K562 (cell line): ENCODE data around the gene C5orf24. TPM values are rescaled to one million over a fixed set of nuclear protein-coding genes. Genes with fewer than 3 reads are reported as not detected.
A peak's percentile ranks its signal among the peaks of the same experiment; 100 is the strongest.

ENCODE experiments used
- FOSL1 ChIP-seq: fragments of 200-800 bp; sonication (Bioruptor generic); conservative IDR thresholded peaks from 2 replicates; pipeline ENCODE4 v1.6.1; 2016; ENCODE audit warnings: missing genetic modification characterization, missing compliant biosample characterization
- GABPB1 ChIP-seq: sonication (generic); formaldehyde crosslinking; IDR thresholded peaks from 2 replicates; pipeline ENCODE4 v1.8.0; 2022; ENCODE audit warnings: mild to moderate bottlenecking, missing genetic modification reagents
- HMG20A ChIP-seq: fragments of 450-650 bp; formaldehyde crosslinking; conservative IDR thresholded peaks from 2 replicates; pipeline ENCODE4 v1.4.0; 2020; ENCODE audit warnings: mild to moderate bottlenecking, mixed read lengths
- JUNB ChIP-seq: fragments of 450-650 bp; formaldehyde crosslinking; conservative IDR thresholded peaks from 2 replicates; pipeline ENCODE4 v1.4.0; 2020; ENCODE audit warnings: mild to moderate bottlenecking
- L3MBTL2 ChIP-seq: fragments of 450-650 bp; IDR thresholded peaks from 2 replicates; pipeline ENCODE4 v1.6.1; 2016; ENCODE audit warnings: mild to moderate bottlenecking, moderate library complexity
- MAZ ChIP-seq, 2 experiments: fragments of 450-650 bp in 1 of 2; sonication (generic) in 1 of 2; formaldehyde crosslinking; IDR thresholded peaks in 1 of 2; conservative IDR thresholded peaks in 1 of 2; 2 replicates each; pipeline versions ENCODE4 v1.4.0 to v1.5.0; 2020; ENCODE audit warnings: mild to moderate bottlenecking in 1 of 2, missing genetic modification reagents in 1 of 2
- NFYB ChIP-seq: IDR thresholded peaks from 2 replicates; pipeline ENCODE4 v1.6.1; 2011; ENCODE audit warnings: mild to moderate bottlenecking, moderate library complexity; ENCODE audit not compliant: insufficient read length; ENCODE audit errors: extremely low read depth
- NONO ChIP-seq, 2 experiments: fragments of 200-400 bp in 1 of 2; fragments of 450-650 bp in 1 of 2; formaldehyde crosslinking in 1 of 2; IDR thresholded peaks; 2 replicates each; pipeline ENCODE4 v1.6.1; 2017; ENCODE audit warnings: low read depth in 2 of 2, mild to moderate bottlenecking in 2 of 2, moderate library complexity in 2 of 2, low read length in 1 of 2
- NR1H2 ChIP-seq: sonication (generic); formaldehyde crosslinking; IDR thresholded peaks from 2 replicates; pipeline ENCODE4 v1.4.0; 2020; ENCODE audit warnings: mild to moderate bottlenecking, missing genetic modification reagents
- PCBP2 ChIP-seq: fragments of 200-400 bp; formaldehyde crosslinking; IDR thresholded peaks from 2 replicates; pipeline ENCODE4 v1.6.1; 2018; ENCODE audit warnings: low read length, low read depth, mild to moderate bottlenecking, moderate library complexity; ENCODE audit not compliant: poor library complexity, severe bottlenecking
- POLR2B ChIP-seq: fragments of 450-650 bp; IDR thresholded peaks from 2 replicates; pipeline ENCODE4 v1.6.1; 2018; ENCODE audit warnings: low read depth; ENCODE audit not compliant: partially characterized antibody
- PTTG1 ChIP-seq: fragments of 450-650 bp; IDR thresholded peaks from 2 replicates; pipeline ENCODE4 v1.6.1; 2016; ENCODE audit warnings: low read depth, mild to moderate bottlenecking, missing genetic modification characterization, missing compliant biosample characterization
- SMARCE1 ChIP-seq: fragments of 450-650 bp; IDR thresholded peaks from 2 replicates; pipeline ENCODE4 v1.7.1; 2016; ENCODE audit warnings: mild to moderate bottlenecking
- SPI1 ChIP-seq: IDR thresholded peaks from 2 replicates; pipeline ENCODE4 v1.6.1; 2011; ENCODE audit warnings: low read depth, low read length, control low read depth, borderline replicate concordance
- ZC3H4 ChIP-seq: sonication (generic); formaldehyde crosslinking; IDR thresholded peaks from 2 replicates; pipeline ENCODE4 v1.9.0; 2021; ENCODE audit warnings: missing genetic modification reagents, borderline replicate concordance
- ZEB2 ChIP-seq: fragments of 450-650 bp; IDR thresholded peaks from 2 replicates; pipeline ENCODE4 v1.6.1; 2016
- ZNF778 ChIP-seq: fragments of 450-650 bp; formaldehyde crosslinking; IDR thresholded peaks from 2 replicates; pipeline ENCODE4 v1.4.0; 2020; ENCODE audit warnings: mild to moderate bottlenecking, moderate library complexity
- polyA plus RNA-seq, 8 experiments: library from polyadenylated mRNA; depleted of rRNA in 4 of 8; stranded (reverse) in 5 of 8; unstranded in 3 of 8; fragments of >200 nt; fragmentation: Nextera tagmentation in 2 of 8; fragmentation: Illumina TruSeq in 1 of 8; extraction: Ambion mirVana in 2 of 8; extraction: Trizol in 1 of 8; gene quantifications; 2 replicates each; pipeline versions ENCODE4 v1.2.1 to v1.2.3, GENCODE V29; 2011 to 2014; ENCODE audit warnings: inconsistent platforms in 1 of 8, missing spikeins in 1 of 8
- total RNA-seq, 7 experiments: library from RNA; depleted of rRNA in 6 of 7; stranded (reverse); fragments of >200 nt in 6 of 7; fragmentation: Illumina TruSeq in 2 of 7; extraction: Trizol in 2 of 7; gene quantifications; 2 replicates each; pipeline versions ENCODE4 v1.2.1 to v1.2.3, GENCODE V29; 2011 to 2021; ENCODE audit warnings: low replicate concordance in 1 of 7
- TF ChIP-seq, protein P1 (sequence below), 3 experiments: IDR thresholded peaks in 2 of 3; conservative IDR thresholded peaks in 1 of 3; 2 replicates each; pipeline ENCODE4 v1.5.1; 2011 to 2012; ENCODE audit warnings: low read length in 3 of 3, mild to moderate bottlenecking in 3 of 3, control low read depth in 2 of 3, improper control_type of control experiment in 1 of 3, inconsistent platforms in 1 of 3, low read depth in 1 of 3, mixed read lengths in 1 of 3, moderate library complexity in 1 of 3; ENCODE audit not compliant: insufficient read depth in 2 of 3
- TF ChIP-seq, protein P2 (sequence below): sonication (generic); IDR thresholded peaks from 2 replicates; pipeline ENCODE4 v1.6.1; 2016
- TF ChIP-seq, protein P3 (sequence below): fragments of 200-400 bp; formaldehyde crosslinking; IDR thresholded peaks from 2 replicates; pipeline ENCODE4 v1.6.1; 2017; ENCODE audit warnings: mild to moderate bottlenecking, low read depth, low read length, moderate library complexity
- TF ChIP-seq, protein P4 (sequence below): fragments of 450-650 bp; IDR thresholded peaks from 2 replicates; pipeline ENCODE4 v1.6.1; 2018; ENCODE audit warnings: mild to moderate bottlenecking, low read depth; ENCODE audit not compliant: partially characterized antibody
- TF ChIP-seq, protein P5 (sequence below): fragments of 250-450 bp; sonication (Bioruptor Pico); IDR thresholded peaks from 2 replicates; pipeline ENCODE4 v1.8.0; 2021; ENCODE audit warnings: moderate library complexity, mild to moderate bottlenecking, inconsistent platforms

C5orf24 gene
- total and polyA plus RNA-seq, 9 of the 15 experiments (the other 6 are each of a cell fraction or from before 2014, with no cell fraction given): 8.9 to 38.6 (median 28.4) TPM

DNA sequence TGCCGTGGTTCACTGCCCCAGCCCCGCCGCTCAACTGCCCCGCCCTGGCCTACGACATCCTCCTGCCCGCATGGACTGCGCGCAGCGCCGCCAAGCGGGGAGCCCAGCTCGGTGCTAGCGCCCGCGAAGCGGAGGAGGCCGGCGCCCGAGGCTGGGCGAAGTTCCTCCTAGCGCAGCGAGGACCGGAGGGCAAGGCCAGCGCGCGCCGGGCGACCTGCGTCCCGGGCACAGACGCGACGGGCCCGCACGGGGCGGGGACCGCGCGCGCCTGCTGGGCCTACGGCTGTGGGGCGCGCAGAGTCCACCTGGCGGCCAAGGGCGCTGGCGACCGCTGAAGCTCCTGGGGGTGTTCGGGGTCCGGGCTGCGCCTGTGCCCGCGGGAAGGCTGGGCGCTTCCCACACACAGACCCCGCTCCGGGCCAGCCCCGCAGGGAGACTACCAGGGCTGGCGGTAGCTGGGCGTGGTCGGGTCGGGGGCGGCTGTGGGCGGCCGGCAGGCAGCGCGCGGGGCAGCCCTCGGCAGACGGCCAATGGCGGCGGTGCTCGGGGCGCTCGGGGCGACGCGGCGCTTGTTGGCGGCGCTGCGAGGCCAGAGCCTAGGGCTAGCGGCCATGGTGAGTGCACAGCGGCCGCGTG is 59.0 kb downstream of the C5orf24 start, which contains the start of gene PCBD2 (continued):
- TF ChIP-seq ZNF778 (CRISPR knock-in tag): no peak
- TF ChIP-seq, protein P1, sequence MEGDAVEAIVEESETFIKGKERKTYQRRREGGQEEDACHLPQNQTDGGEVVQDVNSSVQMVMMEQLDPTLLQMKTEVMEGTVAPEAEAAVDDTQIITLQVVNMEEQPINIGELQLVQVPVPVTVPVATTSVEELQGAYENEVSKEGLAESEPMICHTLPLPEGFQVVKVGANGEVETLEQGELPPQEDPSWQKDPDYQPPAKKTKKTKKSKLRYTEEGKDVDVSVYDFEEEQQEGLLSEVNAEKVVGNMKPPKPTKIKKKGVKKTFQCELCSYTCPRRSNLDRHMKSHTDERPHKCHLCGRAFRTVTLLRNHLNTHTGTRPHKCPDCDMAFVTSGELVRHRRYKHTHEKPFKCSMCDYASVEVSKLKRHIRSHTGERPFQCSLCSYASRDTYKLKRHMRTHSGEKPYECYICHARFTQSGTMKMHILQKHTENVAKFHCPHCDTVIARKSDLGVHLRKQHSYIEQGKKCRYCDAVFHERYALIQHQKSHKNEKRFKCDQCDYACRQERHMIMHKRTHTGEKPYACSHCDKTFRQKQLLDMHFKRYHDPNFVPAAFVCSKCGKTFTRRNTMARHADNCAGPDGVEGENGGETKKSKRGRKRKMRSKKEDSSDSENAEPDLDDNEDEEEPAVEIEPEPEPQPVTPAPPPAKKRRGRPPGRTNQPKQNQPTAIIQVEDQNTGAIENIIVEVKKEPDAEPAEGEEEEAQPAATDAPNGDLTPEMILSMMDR (IDR thresholded peaks at IDR 0.05 in 2 of 3, conservative IDR thresholded peaks at IDR 0.05 in 1 of 3; ENCODE audit: insufficient read depth in 2 of 3, low read depth in 1 of 3, low read length in 3 of 3): peak; percentile 89 to 95 (median 93)
- TF ChIP-seq NONO (IDR thresholded peaks at IDR 0.05; ENCODE audit: low read depth in 2 of 2, low read length in 1 of 2): peak; percentile 88 to 94
- TF ChIP-seq, protein P2, sequence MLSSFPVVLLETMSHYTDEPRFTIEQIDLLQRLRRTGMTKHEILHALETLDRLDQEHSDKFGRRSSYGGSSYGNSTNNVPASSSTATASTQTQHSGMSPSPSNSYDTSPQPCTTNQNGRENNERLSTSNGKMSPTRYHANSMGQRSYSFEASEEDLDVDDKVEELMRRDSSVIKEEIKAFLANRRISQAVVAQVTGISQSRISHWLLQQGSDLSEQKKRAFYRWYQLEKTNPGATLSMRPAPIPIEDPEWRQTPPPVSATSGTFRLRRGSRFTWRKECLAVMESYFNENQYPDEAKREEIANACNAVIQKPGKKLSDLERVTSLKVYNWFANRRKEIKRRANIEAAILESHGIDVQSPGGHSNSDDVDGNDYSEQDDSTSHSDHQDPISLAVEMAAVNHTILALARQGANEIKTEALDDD: no peak
- peak; percentile 30 for TF ChIP-seq POLR2B
- peak; percentile 14; the same call in 1 of the 2 replicates for TF ChIP-seq NR1H2 (CRISPR knock-in tag)
- no peak for TF ChIP-seq JUNB (CRISPR knock-in tag)
- no peak for TF ChIP-seq NFYB
- no peak for TF ChIP-seq ZEB2
- peak; percentile 20; the same call in 1 of the 2 replicates for TF ChIP-seq GABPB1 (CRISPR knock-in tag)
- TF ChIP-seq, protein P3, sequence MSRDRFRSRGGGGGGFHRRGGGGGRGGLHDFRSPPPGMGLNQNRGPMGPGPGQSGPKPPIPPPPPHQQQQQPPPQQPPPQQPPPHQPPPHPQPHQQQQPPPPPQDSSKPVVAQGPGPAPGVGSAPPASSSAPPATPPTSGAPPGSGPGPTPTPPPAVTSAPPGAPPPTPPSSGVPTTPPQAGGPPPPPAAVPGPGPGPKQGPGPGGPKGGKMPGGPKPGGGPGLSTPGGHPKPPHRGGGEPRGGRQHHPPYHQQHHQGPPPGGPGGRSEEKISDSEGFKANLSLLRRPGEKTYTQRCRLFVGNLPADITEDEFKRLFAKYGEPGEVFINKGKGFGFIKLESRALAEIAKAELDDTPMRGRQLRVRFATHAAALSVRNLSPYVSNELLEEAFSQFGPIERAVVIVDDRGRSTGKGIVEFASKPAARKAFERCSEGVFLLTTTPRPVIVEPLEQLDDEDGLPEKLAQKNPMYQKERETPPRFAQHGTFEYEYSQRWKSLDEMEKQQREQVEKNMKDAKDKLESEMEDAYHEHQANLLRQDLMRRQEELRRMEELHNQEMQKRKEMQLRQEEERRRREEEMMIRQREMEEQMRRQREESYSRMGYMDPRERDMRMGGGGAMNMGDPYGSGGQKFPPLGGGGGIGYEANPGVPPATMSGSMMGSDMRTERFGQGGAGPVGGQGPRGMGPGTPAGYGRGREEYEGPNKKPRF: no peak
- no peak for TF ChIP-seq FOSL1
- TF ChIP-seq PCBP2: no peak
- TF ChIP-seq, protein P4, sequence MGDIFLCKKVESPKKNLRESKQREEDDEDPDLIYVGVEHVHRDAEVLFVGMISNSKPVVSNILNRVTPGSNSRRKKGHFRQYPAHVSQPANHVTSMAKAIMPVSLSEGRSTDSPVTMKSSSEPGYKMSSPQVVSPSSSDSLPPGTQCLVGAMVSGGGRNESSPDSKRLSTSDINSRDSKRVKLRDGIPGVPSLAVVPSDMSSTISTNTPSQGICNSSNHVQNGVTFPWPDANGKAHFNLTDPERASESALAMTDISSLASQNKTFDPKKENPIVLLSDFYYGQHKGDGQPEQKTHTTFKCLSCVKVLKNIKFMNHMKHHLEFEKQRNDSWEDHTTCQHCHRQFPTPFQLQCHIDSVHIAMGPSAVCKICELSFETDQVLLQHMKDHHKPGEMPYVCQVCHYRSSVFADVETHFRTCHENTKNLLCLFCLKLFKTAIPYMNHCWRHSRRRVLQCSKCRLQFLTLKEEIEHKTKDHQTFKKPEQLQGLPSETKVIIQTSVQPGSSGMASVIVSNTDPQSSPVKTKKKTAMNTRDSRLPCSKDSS: no peak
- TF ChIP-seq ZC3H4 (CRISPR knock-in tag): no peak
- no peak for TF ChIP-seq PTTG1
- no peak for TF ChIP-seq SMARCE1
- TF ChIP-seq L3MBTL2: peak; percentile 70
- TF ChIP-seq SPI1: no peak
- peak; percentile 93 to 97 for TF ChIP-seq MAZ (CRISPR knock-in tag; conservative IDR thresholded peaks at IDR 0.05 in 1 of 2, IDR thresholded peaks at IDR 0.05 in 1 of 2)
- TF ChIP-seq, protein P5, sequence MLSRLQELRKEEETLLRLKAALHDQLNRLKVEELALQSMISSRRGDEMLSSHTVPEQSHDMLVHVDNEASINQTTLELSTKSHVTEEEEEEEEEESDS (CRISPR knock-in tag): no peak
- TF ChIP-seq HMG20A: no peak
